Measurements from ENCODE around the gene LRRIQ1.

GRCh38 chr12:85130646-85131045 lies 94.5 kb downstream of the LRRIQ1 start:
- TF ChIP-seq, protein P1, sequence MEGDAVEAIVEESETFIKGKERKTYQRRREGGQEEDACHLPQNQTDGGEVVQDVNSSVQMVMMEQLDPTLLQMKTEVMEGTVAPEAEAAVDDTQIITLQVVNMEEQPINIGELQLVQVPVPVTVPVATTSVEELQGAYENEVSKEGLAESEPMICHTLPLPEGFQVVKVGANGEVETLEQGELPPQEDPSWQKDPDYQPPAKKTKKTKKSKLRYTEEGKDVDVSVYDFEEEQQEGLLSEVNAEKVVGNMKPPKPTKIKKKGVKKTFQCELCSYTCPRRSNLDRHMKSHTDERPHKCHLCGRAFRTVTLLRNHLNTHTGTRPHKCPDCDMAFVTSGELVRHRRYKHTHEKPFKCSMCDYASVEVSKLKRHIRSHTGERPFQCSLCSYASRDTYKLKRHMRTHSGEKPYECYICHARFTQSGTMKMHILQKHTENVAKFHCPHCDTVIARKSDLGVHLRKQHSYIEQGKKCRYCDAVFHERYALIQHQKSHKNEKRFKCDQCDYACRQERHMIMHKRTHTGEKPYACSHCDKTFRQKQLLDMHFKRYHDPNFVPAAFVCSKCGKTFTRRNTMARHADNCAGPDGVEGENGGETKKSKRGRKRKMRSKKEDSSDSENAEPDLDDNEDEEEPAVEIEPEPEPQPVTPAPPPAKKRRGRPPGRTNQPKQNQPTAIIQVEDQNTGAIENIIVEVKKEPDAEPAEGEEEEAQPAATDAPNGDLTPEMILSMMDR (conservative IDR thresholded peaks at IDR 0.05; ENCODE audit: low read length), result no peak
- TF ChIP-seq EZH2phosphoT487 (IDR thresholded peaks at IDR 0.05; ENCODE audit: borderline replicate concordance, low read depth, low read length), result no peak
